GM21825 (cell line): ENCODE results near the gene TET1.
"Not testable (repeated sequence)": the region's sequence is repeated elsewhere in the genome, so short reads cannot be mapped to it uniquely, and the experiment has no call there.

Experiments used
- ATAC-seq: cut with Tn5 transposase; IDR thresholded peaks from one replicate; pipeline ENCODE4 v1.9.1; 2021; ENCODE audit warnings: mild to moderate bottlenecking, moderate library complexity; ENCODE audit not compliant: unreplicated experiment

The TET1 gene

DNA sequence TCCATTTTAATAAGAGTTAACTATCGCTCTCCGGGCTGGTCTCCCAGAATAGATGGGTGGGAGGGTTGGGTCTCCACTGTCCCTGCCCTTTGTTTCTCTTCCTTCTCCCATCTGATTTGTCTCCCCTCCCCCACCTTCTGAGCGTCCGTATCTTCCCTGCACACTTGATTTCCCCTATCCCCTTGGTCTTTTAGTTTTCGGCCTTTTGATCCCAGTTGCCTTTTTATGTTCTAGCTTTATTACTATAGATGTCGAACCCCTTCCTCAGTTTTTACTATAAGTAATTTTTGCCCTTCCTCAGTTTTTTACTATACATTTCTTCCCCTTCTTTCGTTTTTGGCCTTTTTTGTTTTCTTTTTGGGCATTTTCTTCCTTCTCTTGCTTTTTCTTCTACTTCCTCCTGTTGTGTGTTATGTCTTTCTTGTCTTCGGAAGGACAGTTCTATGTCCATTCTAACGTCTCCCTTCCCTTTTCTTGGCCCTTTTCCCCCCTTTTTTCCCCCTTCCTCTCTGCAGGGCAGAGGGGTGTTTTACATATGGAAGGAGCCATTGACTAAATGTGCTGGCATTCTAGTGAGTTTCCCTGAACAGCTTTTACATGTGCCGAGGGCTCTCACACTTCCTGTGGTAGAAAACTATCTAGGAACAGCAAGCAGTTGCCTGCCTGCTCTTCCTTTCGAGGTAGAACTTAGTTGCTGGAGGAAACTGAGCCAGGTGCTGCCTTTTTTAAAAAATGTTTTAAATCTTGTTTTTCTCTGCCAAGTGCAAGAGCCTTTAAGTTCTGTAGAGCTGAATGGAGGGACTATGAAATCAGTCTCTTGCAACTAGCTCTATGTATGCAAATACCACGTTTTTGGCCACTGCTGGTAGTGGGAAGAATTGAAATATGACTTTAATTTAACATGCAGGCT is 2.8 kb downstream of the TET1 start:
- ATAC-seq = no peak

DNA sequence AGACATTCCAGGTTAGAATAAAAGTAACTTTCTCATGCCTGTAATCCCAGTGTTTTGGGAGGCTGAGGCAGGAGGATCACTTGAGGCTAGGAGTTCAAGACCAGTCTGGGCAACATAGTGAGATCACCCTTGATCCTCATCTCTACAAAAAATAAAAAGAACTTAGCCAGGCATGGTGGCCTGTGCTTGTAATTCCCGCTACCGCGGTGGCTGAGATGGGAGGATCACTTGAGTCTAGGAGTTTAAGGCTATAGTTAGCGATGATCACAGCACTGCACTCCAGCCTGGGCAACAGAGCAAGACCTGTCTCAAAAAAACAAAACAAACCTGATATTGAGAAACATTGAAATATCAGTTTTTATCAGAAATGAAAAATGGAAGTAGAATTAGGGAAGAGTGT is 4.6 kb downstream of the TET1 start:
- no peak for ATAC-seq

GRCh38 chr10:68565658-68566057 is 5.5 kb downstream of the TET1 start:
- no peak for ATAC-seq

DNA sequence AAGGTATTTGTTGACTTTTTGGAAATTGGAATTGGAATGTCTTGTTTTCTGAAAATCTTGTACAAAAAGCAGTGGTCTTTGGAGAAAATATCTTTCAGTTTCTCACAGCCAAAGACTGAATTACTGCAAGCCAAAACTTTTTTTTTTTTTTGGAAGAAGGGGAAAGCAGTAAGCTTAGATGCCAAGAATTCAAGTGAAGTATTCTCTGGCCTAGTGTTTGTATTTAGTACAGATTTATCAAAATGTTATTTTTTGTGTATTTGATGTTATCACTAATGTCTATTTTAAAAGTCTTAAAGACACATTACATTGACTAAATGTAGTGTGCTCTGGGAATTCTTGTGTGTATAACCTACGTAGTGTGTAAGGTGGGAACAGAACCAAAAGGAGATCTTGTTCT is 6.2 kb downstream of the TET1 start:
- ATAC-seq = no peak

DNA sequence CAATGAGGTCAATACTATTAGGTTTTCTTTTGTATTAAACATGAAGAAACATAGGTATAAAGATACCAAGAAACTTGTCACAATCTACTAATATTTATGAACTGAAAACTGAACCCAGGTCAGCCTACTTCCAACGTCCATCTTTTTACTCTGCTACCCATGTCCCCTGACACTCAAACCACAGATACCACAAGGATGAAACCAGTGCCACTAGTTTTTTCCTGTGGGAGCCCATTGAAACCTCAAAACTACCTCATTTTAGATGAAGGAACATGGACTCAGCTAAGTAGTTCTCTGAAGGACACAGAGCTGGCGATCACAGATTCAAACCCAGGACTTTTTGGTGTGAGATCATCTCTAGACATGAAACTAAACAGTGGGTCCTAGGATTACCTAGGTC is 6.8 kb downstream of the TET1 start:
- ATAC-seq = no peak

GRCh38 chr10:68572151-68572550 is 12.0 kb downstream of the TET1 start:
- no peak for ATAC-seq

GRCh38 chr10:68574051-68574450 is 13.9 kb downstream of the TET1 start:
- ATAC-seq = no peak

DNA sequence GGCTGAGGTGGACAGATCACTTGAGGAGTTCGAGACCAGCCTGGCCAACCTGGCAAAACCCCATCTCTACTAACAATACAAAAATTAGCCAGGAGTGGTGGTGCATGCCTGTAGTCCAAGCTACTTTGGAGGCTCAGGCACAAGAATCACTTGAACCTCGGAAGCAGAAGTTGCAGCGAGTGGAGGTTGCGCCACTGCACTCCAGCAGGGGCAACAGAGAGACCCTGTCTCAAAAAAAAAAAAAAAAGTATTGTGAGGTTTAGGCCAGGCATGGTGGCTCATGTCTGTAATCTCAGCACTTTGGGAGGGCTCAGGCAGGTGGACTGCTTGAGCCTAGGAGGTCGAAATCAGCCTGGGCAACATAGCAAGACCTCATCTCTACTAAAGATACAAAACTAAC is 16.0 kb downstream of the TET1 start:
- ATAC-seq = no peak

- ATAC-seq = no peak
These were observed 18.8 kb downstream of the TET1 start for GRCh38 chr10:68578974-68579373.

DNA sequence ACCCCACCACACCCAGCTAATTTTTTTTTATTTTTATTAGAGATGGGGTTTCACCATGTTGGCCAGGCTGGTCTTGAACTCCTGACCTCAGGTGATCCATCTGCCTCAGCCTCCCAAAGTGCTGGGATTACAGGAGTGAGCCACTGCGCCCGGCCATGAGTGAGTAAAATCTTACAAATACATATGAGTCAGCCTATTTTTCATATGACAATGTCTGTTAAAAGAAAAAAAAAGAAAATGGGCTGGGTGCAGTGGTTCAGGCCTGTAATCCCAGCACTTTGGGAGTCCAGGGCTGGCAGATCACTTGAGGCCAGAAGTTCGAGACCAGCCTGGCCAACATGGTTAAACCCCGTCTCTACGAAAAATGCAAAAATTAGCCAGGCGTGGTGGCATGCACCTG is 24.1 kb downstream of the TET1 start:
- not testable (repeated sequence) for ATAC-seq

- ATAC-seq = no peak
These were observed 26.6 kb downstream of the TET1 start for GRCh38 chr10:68586606-68587305.

DNA sequence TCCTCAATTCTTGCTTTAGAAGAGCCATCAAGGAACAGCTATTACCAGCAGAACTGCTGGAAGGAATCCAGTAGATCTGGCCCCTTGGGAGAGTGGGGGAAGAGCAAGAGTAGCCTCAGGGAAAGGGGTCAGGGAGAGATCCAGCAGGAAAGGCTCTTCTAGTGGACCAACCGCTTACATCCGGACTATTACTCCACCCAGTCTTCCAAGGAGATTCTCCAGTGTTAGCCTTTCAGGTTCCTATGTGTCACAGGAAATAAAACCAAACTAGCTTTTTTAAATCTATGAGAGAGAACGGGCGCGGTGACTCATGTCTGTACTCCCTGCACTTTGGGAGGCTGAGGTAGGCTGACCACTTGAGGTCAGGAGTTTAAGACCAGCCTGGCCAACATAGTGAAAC is 34.3 kb downstream of the TET1 start:
- ATAC-seq = no peak

- ATAC-seq = no peak
These were observed 35.4 kb downstream of the TET1 start for GRCh38 chr10:68595513-68595912.

DNA sequence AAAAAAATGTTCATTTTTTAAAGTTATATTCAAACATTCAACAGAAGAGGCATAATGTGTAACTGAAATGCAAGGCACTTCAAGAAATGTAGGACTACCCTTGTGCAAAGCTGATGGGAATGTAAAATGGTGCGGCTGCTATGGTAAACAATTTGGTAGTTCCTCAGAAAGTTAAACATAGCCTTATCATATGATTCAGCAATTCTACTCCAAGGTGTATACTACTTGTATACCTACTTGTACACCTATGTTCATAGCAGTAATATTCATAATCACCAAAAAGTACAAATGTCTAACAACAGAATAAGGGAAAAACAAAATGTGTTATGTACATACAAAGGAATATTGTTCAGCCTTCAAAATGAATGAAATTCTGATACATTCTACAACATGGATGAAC is 37.3 kb downstream of the TET1 start:
- ATAC-seq = no peak

DNA sequence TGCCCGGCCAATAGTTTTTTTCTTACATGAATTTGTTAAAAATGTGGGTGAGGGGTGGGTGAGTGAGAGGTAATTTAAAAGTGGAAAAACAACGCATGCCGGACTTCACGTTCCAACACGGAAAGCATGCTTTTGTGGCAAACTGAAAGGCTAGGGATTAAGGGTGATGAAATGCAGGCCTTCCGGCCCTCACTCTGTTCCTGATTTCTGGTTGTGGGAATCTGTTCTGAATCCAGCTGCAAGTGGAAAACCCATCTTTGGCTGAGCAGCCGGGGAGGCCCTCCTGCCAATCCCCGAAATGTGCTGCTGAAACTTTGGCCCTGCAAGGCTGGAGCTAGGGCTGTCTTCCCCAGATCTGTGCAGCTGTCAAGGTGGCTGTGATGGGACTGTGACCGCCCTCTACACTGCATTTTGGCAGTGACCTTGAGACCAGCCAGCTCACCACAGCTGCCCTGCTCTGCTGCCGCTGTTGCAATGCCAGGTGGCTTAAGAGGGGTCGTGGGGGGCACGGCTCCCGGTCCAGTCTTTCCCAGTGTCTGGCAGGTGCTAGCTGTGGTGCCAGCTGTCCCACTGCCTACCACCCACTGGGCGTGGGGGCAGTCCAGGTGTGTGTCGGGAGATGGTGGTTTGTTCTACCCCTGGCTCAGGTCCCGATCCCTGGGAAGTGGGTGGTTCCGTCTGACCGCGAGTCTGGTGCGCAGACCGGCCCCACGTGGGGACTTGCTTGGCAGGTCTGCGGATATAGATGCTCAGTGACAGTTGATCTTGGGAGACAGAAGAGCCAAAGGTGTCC is 39.0 kb downstream of the TET1 start:
- no peak for ATAC-seq

DNA sequence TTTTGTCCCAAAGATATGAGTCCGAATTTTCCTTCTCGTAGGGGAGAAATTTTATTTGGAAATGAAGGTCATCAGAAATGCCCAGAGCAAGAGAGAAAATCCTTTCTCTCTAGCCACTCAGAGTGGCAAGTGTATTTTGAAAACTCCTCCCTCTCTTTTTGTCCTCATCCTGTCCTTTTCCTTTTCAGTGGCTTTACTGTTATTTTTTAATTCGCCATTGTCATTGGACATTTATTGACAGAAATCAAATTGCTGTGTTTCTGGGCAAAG is 39.6 kb downstream of the TET1 start:
- no peak for ATAC-seq

DNA sequence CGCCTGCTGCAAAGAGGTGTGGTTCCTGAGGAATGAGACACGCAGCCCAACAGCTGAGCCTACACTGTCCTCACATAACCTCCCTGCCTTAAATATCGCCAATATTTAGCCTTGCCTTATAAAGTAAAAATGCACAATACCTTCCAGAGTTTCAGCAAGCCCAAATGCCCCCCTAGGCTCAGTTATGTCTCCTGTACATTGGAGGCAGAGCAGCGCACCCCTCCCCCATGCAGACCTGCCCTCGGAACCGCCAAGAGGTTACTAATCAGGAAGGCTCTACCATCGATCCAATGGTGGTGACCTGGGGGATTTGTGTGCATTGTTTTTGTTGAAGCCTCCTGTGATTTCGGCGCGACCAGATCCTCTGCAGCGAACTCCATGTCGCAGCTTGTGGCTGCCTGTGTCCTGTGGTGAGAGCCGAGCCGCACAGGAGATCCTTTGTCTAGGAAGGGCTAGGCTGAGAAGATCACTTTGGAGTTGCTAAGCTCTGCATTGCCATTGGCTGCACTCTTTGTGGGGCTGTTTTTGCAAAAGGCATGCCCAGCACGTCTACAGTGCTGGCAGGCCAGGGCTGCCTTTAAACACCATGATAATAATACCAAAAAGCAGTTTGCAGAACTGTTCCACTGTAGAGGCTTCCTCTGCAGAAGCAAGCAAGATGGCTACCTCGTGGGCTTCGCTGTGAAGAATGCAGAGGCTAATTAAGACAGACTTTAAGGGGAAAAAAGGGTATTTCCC is 40.1 kb downstream of the TET1 start:
- peak; percentile 87 for ATAC-seq

DNA sequence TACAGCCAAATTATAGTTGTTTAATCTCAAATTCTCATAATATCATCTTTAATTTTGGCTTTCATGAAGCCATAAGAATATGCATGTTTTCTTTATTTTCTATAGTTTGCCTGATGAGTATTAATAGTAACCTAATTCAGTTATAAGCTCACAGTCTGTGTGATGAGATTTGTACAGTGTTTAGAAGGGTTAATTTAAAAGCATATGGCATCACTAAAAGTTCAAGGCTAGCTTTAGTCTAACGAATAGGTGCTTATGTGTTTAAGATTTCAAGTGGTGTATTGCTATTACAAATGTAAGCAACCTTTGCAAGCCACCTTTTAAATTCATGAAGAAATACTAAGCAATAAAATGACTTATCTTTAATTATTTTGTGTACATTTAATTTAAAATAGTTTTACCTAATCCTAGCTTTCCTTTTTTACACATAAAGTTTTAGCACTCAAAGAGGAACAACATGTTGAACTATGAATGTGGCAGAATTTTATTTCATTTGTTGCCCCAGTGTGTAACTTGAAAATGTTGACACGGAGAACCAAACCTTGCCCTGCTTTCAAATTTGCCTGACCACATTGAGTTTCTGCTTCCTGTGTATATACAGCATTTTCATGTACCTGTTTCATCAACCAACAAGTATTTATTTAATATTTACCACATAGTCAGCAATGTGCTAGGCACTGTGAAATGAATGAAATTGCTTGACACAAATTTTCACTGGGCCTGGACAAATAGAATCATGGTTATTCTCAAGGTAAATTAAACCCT is 41.5 kb downstream of the TET1 start:
- ATAC-seq = no peak

- no peak for ATAC-seq
These were observed 42.3 kb downstream of the TET1 start for GRCh38 chr10:68602434-68602833.

DNA sequence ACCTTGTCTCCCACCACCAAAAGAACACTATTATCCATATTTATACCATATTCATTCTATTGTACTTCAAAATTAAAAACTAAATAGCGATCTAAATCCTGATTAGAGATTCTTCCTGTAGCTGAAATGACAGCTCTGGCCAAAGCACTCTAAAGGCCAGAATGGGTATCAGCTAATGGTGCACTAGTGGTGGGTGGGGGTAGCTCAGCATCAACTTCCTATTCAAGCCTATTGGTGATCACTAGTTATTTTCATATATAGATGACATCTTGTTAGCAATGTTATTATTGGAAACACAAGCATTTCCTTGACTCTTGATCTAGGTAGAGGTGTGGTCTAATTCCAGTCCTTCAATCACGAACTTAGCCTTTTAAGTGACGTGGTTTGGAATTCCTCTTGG is 43.6 kb downstream of the TET1 start:
- no peak for ATAC-seq
